Measurements from ENCODE around the gene MYT1.
"Not testable (repeated sequence)": the region's sequence is repeated elsewhere in the genome, so short reads cannot be mapped to it uniquely, and the experiment has no call there.

MYT1 gene

GRCh38 chr20:64230461-64231145, 66.4 kb downstream of the MYT1 start:
- TF ChIP-seq, protein P1, sequence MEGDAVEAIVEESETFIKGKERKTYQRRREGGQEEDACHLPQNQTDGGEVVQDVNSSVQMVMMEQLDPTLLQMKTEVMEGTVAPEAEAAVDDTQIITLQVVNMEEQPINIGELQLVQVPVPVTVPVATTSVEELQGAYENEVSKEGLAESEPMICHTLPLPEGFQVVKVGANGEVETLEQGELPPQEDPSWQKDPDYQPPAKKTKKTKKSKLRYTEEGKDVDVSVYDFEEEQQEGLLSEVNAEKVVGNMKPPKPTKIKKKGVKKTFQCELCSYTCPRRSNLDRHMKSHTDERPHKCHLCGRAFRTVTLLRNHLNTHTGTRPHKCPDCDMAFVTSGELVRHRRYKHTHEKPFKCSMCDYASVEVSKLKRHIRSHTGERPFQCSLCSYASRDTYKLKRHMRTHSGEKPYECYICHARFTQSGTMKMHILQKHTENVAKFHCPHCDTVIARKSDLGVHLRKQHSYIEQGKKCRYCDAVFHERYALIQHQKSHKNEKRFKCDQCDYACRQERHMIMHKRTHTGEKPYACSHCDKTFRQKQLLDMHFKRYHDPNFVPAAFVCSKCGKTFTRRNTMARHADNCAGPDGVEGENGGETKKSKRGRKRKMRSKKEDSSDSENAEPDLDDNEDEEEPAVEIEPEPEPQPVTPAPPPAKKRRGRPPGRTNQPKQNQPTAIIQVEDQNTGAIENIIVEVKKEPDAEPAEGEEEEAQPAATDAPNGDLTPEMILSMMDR (IDR thresholded peaks at IDR 0.05): no peak
- H3K27ac ChIP-seq: no peak overlapping the region
- no peak for DNase-seq (ENCODE audit: low spot score)

GRCh38 chr20:64231621-64232550, 67.6 kb downstream of the MYT1 start:
- TF ChIP-seq, protein P1 (IDR thresholded peaks at IDR 0.05): no peak
- Histone ChIP-seq H3K4me3 (no peak overlapping the region), H3K27ac (no peak overlapping the region)
- no peak for DNase-seq (ENCODE audit: low spot score)

More at GRCh38 chr20:64230461-64231145, 66.4 kb downstream of the MYT1 start:
- H3K4me3 ChIP-seq: no peak overlapping the region

DNA sequence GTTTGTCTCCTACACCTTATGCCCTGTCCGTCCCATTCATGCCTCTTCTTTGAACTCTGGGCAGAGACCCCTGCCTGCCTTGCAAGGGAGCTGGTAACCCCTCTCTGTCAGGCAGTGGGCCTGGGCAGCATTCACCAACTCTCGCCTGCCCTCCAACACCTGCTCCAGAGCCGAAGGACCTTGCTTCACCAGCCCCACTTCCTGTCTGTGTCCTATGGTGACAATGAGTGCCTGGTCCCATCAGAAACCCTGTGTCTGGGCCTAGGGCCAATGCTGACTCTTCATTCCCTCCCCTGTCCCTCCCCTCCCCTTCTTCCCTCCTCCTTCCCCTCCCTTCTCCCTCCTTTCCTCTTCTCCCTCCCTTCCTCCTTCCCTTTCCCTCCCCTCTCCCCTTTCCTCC, 68.5 kb downstream of the MYT1 start:
- H3K27ac ChIP-seq: no peak overlapping the region
- no peak for DNase-seq (ENCODE audit: low spot score)
- TF ChIP-seq, protein P1 (IDR thresholded peaks at IDR 0.05): no peak
- no peak overlapping the region for H3K4me3 ChIP-seq

DNA sequence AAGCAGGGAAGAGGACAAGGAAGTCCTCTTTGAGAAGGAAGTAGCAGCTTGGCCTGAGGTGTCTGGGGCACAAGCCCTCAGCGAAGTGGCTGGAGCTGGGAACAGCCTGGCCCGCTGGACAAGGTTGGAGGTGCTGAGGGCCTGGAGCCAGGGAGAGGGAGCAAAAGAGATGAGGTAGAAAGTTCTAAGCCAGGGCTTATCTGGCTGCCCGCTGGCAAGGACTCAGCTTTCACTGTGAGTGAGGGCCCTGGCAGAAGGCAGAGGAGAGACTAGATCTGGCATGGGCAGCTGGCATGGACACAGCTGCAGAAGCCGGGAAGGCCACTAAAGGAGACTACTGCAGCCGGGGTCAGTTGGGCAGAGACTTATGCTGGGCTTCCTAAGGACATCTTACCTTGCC, 69.5 kb downstream of the MYT1 start:
- TF ChIP-seq, protein P1 (IDR thresholded peaks at IDR 0.05): no peak

GRCh38 chr20:64234291-64234791, 70.1 kb downstream of the MYT1 start:
- no peak overlapping the region for H3K27ac ChIP-seq
- TF ChIP-seq, protein P1 (IDR thresholded peaks at IDR 0.05): no peak
- no peak overlapping the region for H3K4me3 ChIP-seq
- no peak for DNase-seq (ENCODE audit: low spot score)

More for the DNA sequence above, 69.5 kb downstream of the MYT1 start:
- Histone ChIP-seq H3K4me3 (no peak overlapping the region), H3K27ac (no peak overlapping the region)
- DNase-seq (ENCODE audit: low spot score): no peak

- H3K27ac ChIP-seq; DNase-seq (ENCODE audit: low spot score); H3K4me3 ChIP-seq: not testable (repeated sequence)
These were observed 70.8 kb downstream of the MYT1 start for GRCh38 chr20:64234921-64235565.
